ENCODE measurements around the gene POLD2.

POLD2 gene

GRCh38 chr7:44101303-44101965 lies 21.9 kb downstream of the POLD2 start:
- no peak for DNase-seq

- DNase-seq, result no peak
Observed at GRCh38 chr7:44100458-44101302, 22.7 kb downstream of the POLD2 start.

- no peak for DNase-seq
Observed at GRCh38 chr7:44099669-44100068, 23.7 kb downstream of the POLD2 start.

- DNase-seq, result no peak
Observed at GRCh38 chr7:44098092-44099068, 25.0 kb downstream of the POLD2 start.

GRCh38 chr7:44097064-44097932 lies 26.1 kb downstream of the POLD2 start:
- no peak for DNase-seq

GRCh38 chr7:44096326-44096881 lies 26.9 kb downstream of the POLD2 start:
- no peak for DNase-seq

GRCh38 chr7:44095781-44096180 lies 27.6 kb downstream of the POLD2 start:
- DNase-seq, result no peak

- DNase-seq, result no peak
Observed at GRCh38 chr7:44094883-44095592, 28.3 kb downstream of the POLD2 start.

- DNase-seq, result no peak
Observed at GRCh38 chr7:44094365-44094764, 29.0 kb downstream of the POLD2 start.

- DNase-seq, result no peak
Observed at GRCh38 chr7:44093102-44093641, 30.2 kb downstream of the POLD2 start.

GRCh38 chr7:44087911-44088838 lies 35.2 kb downstream of the POLD2 start:
- DNase-seq, result no peak

- DNase-seq, result no peak
Observed at GRCh38 chr7:44086627-44087026, 36.7 kb downstream of the POLD2 start.

GRCh38 chr7:44085546-44085945 lies 37.8 kb downstream of the POLD2 start:
- no peak for DNase-seq

- no peak for DNase-seq
Observed at GRCh38 chr7:44084701-44085100, 38.6 kb downstream of the POLD2 start.

GRCh38 chr7:44083796-44084195 lies 39.6 kb downstream of the POLD2 start:
- DNase-seq, result no peak

- peak; percentile 98 to 99 for DNase-seq
Observed at GRCh38 chr7:44082541-44083207, 40.7 kb downstream of the POLD2 start.

GRCh38 chr7:44081266-44081748 lies 42.0 kb downstream of the POLD2 start:
- DNase-seq, result no peak

- no peak for DNase-seq
Observed at GRCh38 chr7:44080686-44081265, 42.6 kb downstream of the POLD2 start.

Data from cerebellar nuclear complex (tissue), 1 donor.